Spleen (tissue), 11 donors: Measurements from ENCODE around the gene KIAA0825. TPM values are rescaled to one million over a fixed set of nuclear protein-coding genes. Genes with fewer than 3 reads are reported as not detected.

ENCODE experiments used
- DNase-seq: peaks from one replicate; pipeline ENCODE4 v3.0.0-alpha.2; 2020
- H3K27ac ChIP-seq, 8 donors: fragments of 200-600 bp; sonication (generic) in 7 of 8; 1 replicate in 4 of 8; 2 replicates in 4 of 8; pipeline versions ENCODE4 v1.5.0 to v1.8.0; 2016 to 2021; ENCODE audit warnings: inconsistent platforms in 4 of 8, mild to moderate bottlenecking in 4 of 8, moderate library complexity in 1 of 8
- H3K27me3 ChIP-seq, 7 donors: fragments of 200-600 bp; sonication (generic) in 6 of 7; replicated peaks in 1 of 7; 1 replicate in 4 of 7; 2 replicates in 3 of 7; pipeline versions ENCODE4 v1.5.0 to v1.8.0; 2016 to 2021; ENCODE audit warnings: inconsistent platforms in 3 of 7, mild to moderate bottlenecking in 1 of 7
- H3K36me3 ChIP-seq, 6 donors: fragments of 200-600 bp; sonication (generic) in 5 of 6; 1 replicate in 4 of 6; 2 replicates in 2 of 6; pipeline versions ENCODE4 v1.5.0 to v1.8.0; 2016 to 2021; ENCODE audit warnings: inconsistent platforms in 2 of 6
- H3K4me1 ChIP-seq, 6 donors: fragments of 200-600 bp; sonication (generic) in 5 of 6; 1 replicate in 3 of 6; 2 replicates in 3 of 6; pipeline versions ENCODE4 v1.5.0 to v1.8.0; 2016 to 2021; ENCODE audit warnings: inconsistent platforms in 3 of 6
- H3K4me3 ChIP-seq, 8 donors: fragments of 200-600 bp; sonication (generic) in 7 of 8; 1 replicate in 4 of 8; 2 replicates in 4 of 8; pipeline versions ENCODE4 v1.5.0 to v1.8.0; 2016 to 2021; ENCODE audit warnings: inconsistent platforms in 4 of 8, mild to moderate bottlenecking in 4 of 8, moderate library complexity in 2 of 8
- H3K9me3 ChIP-seq, 8 donors: fragments of 200-600 bp; sonication (generic) in 7 of 8; 1 replicate in 4 of 8; 2 replicates in 4 of 8; pipeline versions ENCODE4 v1.5.0 to v1.8.0; 2016 to 2021; ENCODE audit warnings: inconsistent platforms in 4 of 8
- POLR2A ChIP-seq, 3 donors: fragments of 450-650 bp; IDR thresholded peaks; one replicate each; pipeline ENCODE4 v1.5.1; 2017; ENCODE audit warnings: antibody characterized with exemption in 3 of 3, mild to moderate bottlenecking in 1 of 3
- POLR2AphosphoS5 ChIP-seq, 3 donors: sonication (generic); formaldehyde crosslinking; IDR thresholded peaks; one replicate each; pipeline ENCODE4 v1.5.1; 2017; ENCODE audit warnings: antibody characterized with exemption in 3 of 3
- WGBS, 5 donors: extraction: QIAGEN DNeasy Blood & Tissue Kit in 3 of 5; methylation state at CpG; one replicate each; pipeline versions ENCODE4 v1.1.5 to v1.1.7; 2013 to 2018; 5-methylcytosine and 5-hydroxymethylcytosine counted together
- intact Hi-C: fragments of 100-400 bp; cut with DNase I; formaldehyde crosslinking; loops from one replicate; pipeline ENCODE4 v1.15.0; 2023; ENCODE audit warnings: low total_unique reads
- polyA plus RNA-seq, 3 donors: library from polyadenylated mRNA; stranded (reverse); fragments of 200-250 nt; gene quantifications; one replicate each; pipeline ENCODE4 v1.2.1, GENCODE V29; 2013
- total RNA-seq, 7 donors: library from RNA; depleted of rRNA in 3 of 7; stranded (reverse); fragments of >200 nt in 3 of 7; fragmentation: NEBNext Ultra II Directional in 4 of 7; extraction: Animal tissue kit (Norgen Biotek cat#: 25700) in 4 of 7; gene quantifications; one replicate each; pipeline versions ENCODE4 v1.1.0 to v1.2.1, GENCODE V29; 2016 to 2021
- TF ChIP-seq, protein P1 (sequence below), 11 experiments: fragments of 200-600 bp in 7 of 11; fragments of 450-650 bp in 4 of 11; sonication (generic) in 4 of 11; IDR thresholded peaks in 8 of 11; conservative IDR thresholded peaks in 3 of 11; 1 replicate in 7 of 11; 2 replicates in 4 of 11; pipeline versions ENCODE4 v1.4.0 to v1.8.0; 2016 to 2021; ENCODE audit warnings: antibody characterized with exemption in 11 of 11, inconsistent platforms in 4 of 11, mild to moderate bottlenecking in 1 of 11
- donor health status: healthy with polysubstance abuse.
- donor health status: DM: no; HTN: no; CAD: no; lungs with moderate emphysema.
- donor health status: DM: no; HTN: no; CAD: no.
- donor health status: Bipolar disorder and iron deficiency.
- donor health status: healthy.
- donor health status: DM: no; HTN: no; CAD: no.
- donor health status: DM: yes; HTN: yes; CAD: no.

KIAA0825 gene
- total and polyA plus RNA-seq, 10 donors = 0.20 to 13.5 (median 6.0) TPM

DNA sequence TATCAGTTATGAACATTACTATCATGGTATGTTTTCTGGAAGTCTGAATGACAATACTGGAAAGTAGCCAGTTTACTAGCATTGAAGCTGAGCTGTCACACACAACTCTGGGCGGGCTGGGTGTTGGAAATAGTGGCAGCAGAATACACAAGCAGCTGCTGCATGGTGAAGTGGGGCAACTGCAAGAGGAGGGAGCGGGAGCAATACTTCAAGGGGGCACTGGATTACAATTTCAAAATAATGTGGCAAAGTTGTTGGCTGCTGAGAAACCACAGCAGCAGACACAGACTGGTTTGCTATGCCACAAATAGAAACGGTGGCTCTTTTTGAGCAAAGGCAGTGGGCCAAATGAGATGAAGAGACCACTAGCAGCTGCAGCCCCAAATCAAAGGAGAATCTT lies 350.2 kb downstream of the KIAA0825 start:
- TF ChIP-seq, protein P1, sequence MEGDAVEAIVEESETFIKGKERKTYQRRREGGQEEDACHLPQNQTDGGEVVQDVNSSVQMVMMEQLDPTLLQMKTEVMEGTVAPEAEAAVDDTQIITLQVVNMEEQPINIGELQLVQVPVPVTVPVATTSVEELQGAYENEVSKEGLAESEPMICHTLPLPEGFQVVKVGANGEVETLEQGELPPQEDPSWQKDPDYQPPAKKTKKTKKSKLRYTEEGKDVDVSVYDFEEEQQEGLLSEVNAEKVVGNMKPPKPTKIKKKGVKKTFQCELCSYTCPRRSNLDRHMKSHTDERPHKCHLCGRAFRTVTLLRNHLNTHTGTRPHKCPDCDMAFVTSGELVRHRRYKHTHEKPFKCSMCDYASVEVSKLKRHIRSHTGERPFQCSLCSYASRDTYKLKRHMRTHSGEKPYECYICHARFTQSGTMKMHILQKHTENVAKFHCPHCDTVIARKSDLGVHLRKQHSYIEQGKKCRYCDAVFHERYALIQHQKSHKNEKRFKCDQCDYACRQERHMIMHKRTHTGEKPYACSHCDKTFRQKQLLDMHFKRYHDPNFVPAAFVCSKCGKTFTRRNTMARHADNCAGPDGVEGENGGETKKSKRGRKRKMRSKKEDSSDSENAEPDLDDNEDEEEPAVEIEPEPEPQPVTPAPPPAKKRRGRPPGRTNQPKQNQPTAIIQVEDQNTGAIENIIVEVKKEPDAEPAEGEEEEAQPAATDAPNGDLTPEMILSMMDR (IDR thresholded peaks at IDR 0.05 in 8 of 11, conservative IDR thresholded peaks at IDR 0.05 in 3 of 11) = no peak
- no peak for TF ChIP-seq POLR2AphosphoS5 (IDR thresholded peaks at IDR 0.05)
- no peak for TF ChIP-seq POLR2A (IDR thresholded peaks at IDR 0.05)
- intact Hi-C loops = no loop called here
- Histone ChIP-seq H3K27ac (no peak overlapping the region), H3K9me3 (peaks cover 0 to 12% (median 6%) of the 10 kb centered on the region in 8 donors), H3K4me3 (no peak overlapping the region), H3K27me3 (no peaks in the 10 kb centered on the region), H3K4me1 (no peaks in the 10 kb centered on the region), H3K36me3 (no peaks in the 10 kb centered on the region)
- WGBS, 5 donors = 50 to 69% (median 65%) methylated on average over 3 of the region's 3 CpGs
- DNase-seq = no peak

DNA sequence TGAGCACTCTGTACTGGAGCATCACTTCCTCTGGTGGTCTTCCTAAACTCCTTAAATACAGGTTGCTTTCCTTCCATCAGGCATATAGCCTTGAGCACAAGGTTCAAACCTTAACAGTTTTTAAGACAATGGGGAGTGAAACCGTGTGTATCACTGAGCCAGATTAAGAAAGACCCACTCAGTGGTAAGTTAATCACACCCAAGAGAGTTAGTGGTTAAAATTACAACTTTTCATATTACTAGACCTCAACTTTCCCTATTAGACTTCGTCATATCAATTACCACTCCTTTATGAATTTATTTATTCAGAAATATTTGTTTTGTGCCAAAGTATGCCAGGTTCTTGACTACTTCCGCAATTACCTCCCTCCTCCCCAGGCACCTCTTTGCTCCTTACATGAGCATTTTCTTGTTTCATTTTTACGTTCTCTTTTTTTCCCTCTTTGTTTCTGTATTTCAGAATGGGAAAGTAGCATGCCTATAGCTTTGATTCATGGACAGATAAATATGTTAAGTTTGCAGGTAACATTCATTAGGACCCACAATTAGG lies 351.0 kb downstream of the KIAA0825 start:
- intact Hi-C loops = no loop called here
- TF ChIP-seq, protein P1 (IDR thresholded peaks at IDR 0.05 in 8 of 11, conservative IDR thresholded peaks at IDR 0.05 in 3 of 11) = no peak
- TF ChIP-seq POLR2A (IDR thresholded peaks at IDR 0.05) = no peak
- no peak for TF ChIP-seq POLR2AphosphoS5 (IDR thresholded peaks at IDR 0.05)
- no peaks in the 10 kb centered on the region for H3K4me1 ChIP-seq
- no peaks in the 10 kb centered on the region for H3K27me3 ChIP-seq
- 55 to 87% (median 80%) methylated on average over 4 of the region's 4 CpGs for WGBS, 5 donors
- no peaks in the 10 kb centered on the region for H3K36me3 ChIP-seq
- peaks cover 0 to 12% (median 6%) of the 10 kb centered on the region in 8 donors for H3K9me3 ChIP-seq
- no peak overlapping the region for H3K4me3 ChIP-seq
- no peak for DNase-seq
- H3K27ac ChIP-seq = no peak overlapping the region

DNA sequence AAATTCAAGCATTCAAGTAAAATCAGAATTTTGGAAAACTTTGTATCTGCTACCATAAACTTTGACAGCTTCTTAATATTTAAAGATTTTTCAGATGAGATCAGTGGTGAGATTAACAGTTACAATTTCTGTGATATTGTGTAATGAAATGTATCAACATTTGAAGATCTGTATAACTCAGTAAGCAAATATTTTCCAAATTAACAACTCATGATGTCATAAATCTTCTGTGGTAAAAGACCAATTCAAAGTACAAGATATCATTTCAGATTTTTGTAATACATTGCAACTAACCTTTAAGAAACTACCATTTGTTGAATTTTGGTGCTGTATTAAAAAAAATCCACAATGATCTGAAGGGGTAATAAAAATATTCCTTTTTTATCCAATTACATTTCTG lies 352.2 kb downstream of the KIAA0825 start:
- peaks cover 0 to 12% (median 6%) of the 10 kb centered on the region in 8 donors for H3K9me3 ChIP-seq
- intact Hi-C loops = no loop called here
- TF ChIP-seq POLR2A (IDR thresholded peaks at IDR 0.05) = no peak
- TF ChIP-seq, protein P1 (IDR thresholded peaks at IDR 0.05 in 8 of 11, conservative IDR thresholded peaks at IDR 0.05 in 3 of 11) = no peak
- no peak for TF ChIP-seq POLR2AphosphoS5 (IDR thresholded peaks at IDR 0.05)
- no peaks in the 10 kb centered on the region for H3K36me3 ChIP-seq
- H3K4me1 ChIP-seq = no peaks in the 10 kb centered on the region
- H3K27ac ChIP-seq = no peak overlapping the region
- no peak overlapping the region for H3K4me3 ChIP-seq
- H3K27me3 ChIP-seq = no peaks in the 10 kb centered on the region
- no peak for DNase-seq

DNA sequence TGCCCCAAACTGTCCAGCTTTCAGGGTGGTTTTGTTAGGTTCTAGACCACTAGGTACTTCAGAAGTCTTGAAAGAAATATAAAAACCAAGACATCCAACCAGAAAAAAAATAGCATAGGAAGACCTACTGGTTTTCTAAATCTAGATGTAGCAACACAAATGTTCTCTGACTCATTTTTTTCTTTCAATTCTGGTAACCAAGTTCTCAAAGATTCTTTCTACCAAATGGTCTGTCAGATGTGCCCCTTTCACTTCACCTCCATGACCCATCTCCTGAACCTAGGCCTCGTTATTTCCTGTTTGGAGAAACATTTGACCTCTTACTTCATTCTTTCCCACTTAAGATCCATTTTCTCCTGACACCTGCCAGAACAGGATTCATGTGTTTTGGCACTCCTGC lies 355.3 kb downstream of the KIAA0825 start:
- Histone ChIP-seq H3K9me3 (no peaks in the 10 kb centered on the region), H3K4me3 (no peak overlapping the region), H3K27ac (no peak overlapping the region), H3K27me3 (no peaks in the 10 kb centered on the region), H3K36me3 (no peaks in the 10 kb centered on the region), H3K4me1 (no peaks in the 10 kb centered on the region)
- DNase-seq = no peak
- intact Hi-C loops = no loop called here
- TF ChIP-seq POLR2A (IDR thresholded peaks at IDR 0.05) (no peak), POLR2AphosphoS5 (IDR thresholded peaks at IDR 0.05) (no peak)
- TF ChIP-seq, protein P1 (IDR thresholded peaks at IDR 0.05 in 8 of 11, conservative IDR thresholded peaks at IDR 0.05 in 3 of 11) = no peak
- 51 to 75% (median 59%) methylated on average over 1 of the region's 1 CpG for WGBS, 5 donors
